SK-N-SH treated with all-trans-retinoic acid at 6 μM for 48 hours (cell line): Measurements from ENCODE around the gene NTMT1.

Experiments
- ATAC-seq: fragments of 200-7000 bp; cut with Tn5 transposase; 3 replicates; pipeline ENCODE4 v1.9.1; 2020; ENCODE audit warnings: mild to moderate bottlenecking, moderate library complexity
- ARNTL ChIP-seq: fragments of 450-650 bp; formaldehyde crosslinking; IDR thresholded peaks from 2 replicates; pipeline ENCODE4 v1.5.0; 2020; ENCODE audit warnings: low read depth, mild to moderate bottlenecking, moderate library complexity, borderline replicate concordance
- BACH2 ChIP-seq: fragments of 250-450 bp; sonication (Bioruptor Pico); IDR thresholded peaks from 2 replicates; pipeline ENCODE4 v1.9.0; 2021; ENCODE audit warnings: mild to moderate bottlenecking, borderline replicate concordance
- CSDC2 ChIP-seq: fragments of 250-450 bp; sonication (Bioruptor Pico); IDR thresholded peaks from 2 replicates; pipeline ENCODE4 v1.5.0; 2020; ENCODE audit warnings: mild to moderate bottlenecking, moderate library complexity
- ESRRG ChIP-seq: fragments of 250-450 bp; sonication (Bioruptor Pico); IDR thresholded peaks from 2 replicates; pipeline ENCODE4 v1.6.1; 2021; ENCODE audit warnings: mild to moderate bottlenecking
- GLIS3 ChIP-seq: fragments of 250-450 bp; sonication (Bioruptor Pico); IDR thresholded peaks from 2 replicates; pipeline ENCODE4 v1.5.0; 2020; ENCODE audit warnings: mild to moderate bottlenecking, moderate library complexity
- ISL1 ChIP-seq: fragments of 250-450 bp; sonication (Bioruptor Pico); IDR thresholded peaks from 2 replicates; pipeline ENCODE4 v2.1.2; 2022; ENCODE audit warnings: mild to moderate bottlenecking, moderate library complexity
- OSR1 ChIP-seq: fragments of 250-450 bp; sonication (Bioruptor Pico); IDR thresholded peaks from 2 replicates; pipeline ENCODE4 v1.8.0; 2022; ENCODE audit warnings: moderate library complexity, mild to moderate bottlenecking, inconsistent platforms
- PPARA ChIP-seq: fragments of 250-450 bp; sonication (Bioruptor Pico); IDR thresholded peaks from 2 replicates; pipeline ENCODE4 v1.5.0; 2020; ENCODE audit warnings: mild to moderate bottlenecking, borderline replicate concordance
- RARB ChIP-seq: fragments of 250-450 bp; sonication (Bioruptor Pico); IDR thresholded peaks from 2 replicates; pipeline ENCODE4 v1.8.0; 2021; ENCODE audit warnings: mild to moderate bottlenecking, moderate library complexity
- SNAI2 ChIP-seq: fragments of 250-450 bp; sonication (Bioruptor Pico); IDR thresholded peaks from 2 replicates; pipeline ENCODE4 v1.5.0; 2020; ENCODE audit warnings: mild to moderate bottlenecking, moderate library complexity
- TCF4 ChIP-seq: fragments of 250-450 bp; sonication (Bioruptor Pico); IDR thresholded peaks from 2 replicates; pipeline ENCODE4 v1.8.0; 2021; ENCODE audit warnings: mild to moderate bottlenecking, moderate library complexity, borderline replicate concordance
- TOX ChIP-seq: fragments of 250-450 bp; sonication (Bioruptor Pico); IDR thresholded peaks from 2 replicates; pipeline ENCODE4 v1.8.0; 2021; ENCODE audit warnings: mild to moderate bottlenecking, moderate library complexity, borderline replicate concordance
- ZC3H10 ChIP-seq: fragments of 250-450 bp; sonication (Bioruptor Pico); IDR thresholded peaks from 2 replicates; pipeline ENCODE4 v1.5.1; 2021; ENCODE audit warnings: mild to moderate bottlenecking, moderate library complexity
- ZFP3 ChIP-seq: fragments of 250-450 bp; sonication (Bioruptor Pico); IDR thresholded peaks from 2 replicates; pipeline ENCODE4 v1.5.0; 2020; ENCODE audit warnings: mild to moderate bottlenecking, moderate library complexity
- ZNF565 ChIP-seq: fragments of 450-650 bp; formaldehyde crosslinking; conservative IDR thresholded peaks from 2 replicates; pipeline ENCODE4 v1.5.0; 2020; ENCODE audit warnings: low read depth, mild to moderate bottlenecking, moderate library complexity
- ZNF70 ChIP-seq: fragments of 450-650 bp; formaldehyde crosslinking; IDR thresholded peaks from 2 replicates; pipeline ENCODE4 v1.5.0; 2020; ENCODE audit warnings: mild to moderate bottlenecking, moderate library complexity
- ZNF8 ChIP-seq: fragments of 450-650 bp; formaldehyde crosslinking; IDR thresholded peaks from 2 replicates; pipeline ENCODE4 v1.5.0; 2020; ENCODE audit warnings: mild to moderate bottlenecking, moderate library complexity
- TF ChIP-seq, protein P1 (sequence below): fragments of 250-450 bp; sonication (Bioruptor Pico); IDR thresholded peaks from 2 replicates; pipeline ENCODE4 v1.5.1; 2021; ENCODE audit warnings: mild to moderate bottlenecking, moderate library complexity
- TF ChIP-seq, protein P2 (sequence below): fragments of 250-450 bp; sonication (Bioruptor Pico); IDR thresholded peaks from 2 replicates; pipeline ENCODE4 v1.8.0; 2021; ENCODE audit warnings: low read depth, mild to moderate bottlenecking, moderate library complexity, borderline replicate concordance
- TF ChIP-seq, protein P3 (sequence below): fragments of 250-450 bp; sonication (Bioruptor Pico); IDR thresholded peaks from 2 replicates; pipeline ENCODE4 v1.5.1; 2020; ENCODE audit warnings: low read depth, mild to moderate bottlenecking, moderate library complexity
- TF ChIP-seq, protein P4 (sequence below): fragments of 250-450 bp; sonication (Bioruptor Pico); IDR thresholded peaks from 2 replicates; pipeline ENCODE4 v1.8.0; 2020; ENCODE audit warnings: mild to moderate bottlenecking, moderate library complexity, borderline replicate concordance

Gene NTMT1

GRCh38 chr9:129666575-129666974 lies 40.6 kb downstream of the NTMT1 start (continued):
- TF ChIP-seq, protein P1, sequence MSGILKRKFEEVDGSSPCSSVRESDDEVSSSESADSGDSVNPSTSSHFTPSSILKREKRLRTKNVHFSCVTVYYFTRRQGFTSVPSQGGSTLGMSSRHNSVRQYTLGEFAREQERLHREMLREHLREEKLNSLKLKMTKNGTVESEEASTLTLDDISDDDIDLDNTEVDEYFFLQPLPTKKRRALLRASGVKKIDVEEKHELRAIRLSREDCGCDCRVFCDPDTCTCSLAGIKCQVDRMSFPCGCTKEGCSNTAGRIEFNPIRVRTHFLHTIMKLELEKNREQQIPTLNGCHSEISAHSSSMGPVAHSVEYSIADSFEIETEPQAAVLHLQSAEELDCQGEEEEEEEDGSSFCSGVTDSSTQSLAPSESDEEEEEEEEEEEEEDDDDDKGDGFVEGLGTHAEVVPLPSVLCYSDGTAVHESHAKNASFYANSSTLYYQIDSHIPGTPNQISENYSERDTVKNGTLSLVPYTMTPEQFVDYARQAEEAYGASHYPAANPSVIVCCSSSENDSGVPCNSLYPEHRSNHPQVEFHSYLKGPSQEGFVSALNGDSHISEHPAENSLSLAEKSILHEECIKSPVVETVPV (CRISPR knock-in tag) = no peak
- TF ChIP-seq ZNF70 (CRISPR knock-in tag) (no peak), ZFP3 (no peak), ZC3H10 (CRISPR knock-in tag) (no peak), BACH2 (no peak), RARB (CRISPR knock-in tag) (no peak), OSR1 (CRISPR knock-in tag) (no peak)
- TF ChIP-seq, all 23 proteins: peak for 0

DNA sequence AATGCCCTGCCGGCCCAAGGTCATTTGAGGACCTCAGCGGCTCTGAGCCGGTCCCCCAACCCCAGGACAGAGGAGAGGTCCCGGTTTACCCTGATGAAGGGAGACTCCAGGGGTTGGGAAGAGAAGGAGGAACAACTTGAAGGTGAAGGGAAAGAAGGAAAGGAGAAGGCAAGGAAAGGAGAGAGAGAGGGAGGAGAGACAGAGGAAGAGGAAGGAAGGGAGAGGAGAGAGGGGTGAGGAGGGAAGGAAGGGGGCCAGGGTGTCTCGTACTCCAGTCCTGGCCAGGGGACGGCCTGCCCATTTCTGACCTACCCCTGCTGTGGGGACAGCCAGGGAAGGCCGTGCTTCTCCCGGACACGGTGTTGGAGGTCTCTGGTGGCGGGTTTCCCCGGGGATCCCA lies 41.4 kb downstream of the NTMT1 start:
- ATAC-seq = no peak
- no peak for TF ChIP-seq ZNF70 (CRISPR knock-in tag)
- no peak for TF ChIP-seq CSDC2 (CRISPR knock-in tag)
- no peak for TF ChIP-seq ISL1
- TF ChIP-seq, protein P2, sequence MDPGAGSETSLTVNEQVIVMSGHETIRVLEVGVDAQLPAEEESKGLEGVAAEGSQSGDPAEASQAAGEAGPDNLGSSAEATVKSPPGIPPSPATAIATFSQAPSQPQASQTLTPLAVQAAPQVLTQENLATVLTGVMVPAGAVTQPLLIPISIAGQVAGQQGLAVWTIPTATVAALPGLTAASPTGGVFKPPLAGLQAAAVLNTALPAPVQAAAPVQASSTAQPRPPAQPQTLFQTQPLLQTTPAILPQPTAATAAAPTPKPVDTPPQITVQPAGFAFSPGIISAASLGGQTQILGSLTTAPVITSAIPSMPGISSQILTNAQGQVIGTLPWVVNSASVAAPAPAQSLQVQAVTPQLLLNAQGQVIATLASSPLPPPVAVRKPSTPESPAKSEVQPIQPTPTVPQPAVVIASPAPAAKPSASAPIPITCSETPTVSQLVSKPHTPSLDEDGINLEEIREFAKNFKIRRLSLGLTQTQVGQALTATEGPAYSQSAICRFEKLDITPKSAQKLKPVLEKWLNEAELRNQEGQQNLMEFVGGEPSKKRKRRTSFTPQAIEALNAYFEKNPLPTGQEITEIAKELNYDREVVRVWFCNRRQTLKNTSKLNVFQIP (CRISPR knock-in tag) = no peak
- TF ChIP-seq, protein P3, sequence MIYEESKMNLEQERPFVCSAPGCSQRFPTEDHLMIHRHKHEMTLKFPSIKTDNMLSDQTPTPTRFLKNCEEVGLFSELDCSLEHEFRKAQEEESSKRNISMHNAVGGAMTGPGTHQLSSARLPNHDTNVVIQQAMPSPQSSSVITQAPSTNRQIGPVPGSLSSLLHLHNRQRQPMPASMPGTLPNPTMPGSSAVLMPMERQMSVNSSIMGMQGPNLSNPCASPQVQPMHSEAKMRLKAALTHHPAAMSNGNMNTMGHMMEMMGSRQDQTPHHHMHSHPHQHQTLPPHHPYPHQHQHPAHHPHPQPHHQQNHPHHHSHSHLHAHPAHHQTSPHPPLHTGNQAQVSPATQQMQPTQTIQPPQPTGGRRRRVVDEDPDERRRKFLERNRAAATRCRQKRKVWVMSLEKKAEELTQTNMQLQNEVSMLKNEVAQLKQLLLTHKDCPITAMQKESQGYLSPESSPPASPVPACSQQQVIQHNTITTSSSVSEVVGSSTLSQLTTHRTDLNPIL (CRISPR knock-in tag) = no peak
- TF ChIP-seq TCF4 (CRISPR knock-in tag) = no peak
- no peak for TF ChIP-seq GLIS3 (CRISPR knock-in tag)
- no peak for TF ChIP-seq ZNF8
- TF ChIP-seq TOX (CRISPR knock-in tag) = no peak
- no peak for TF ChIP-seq ESRRG (CRISPR knock-in tag)
- no peak for TF ChIP-seq ARNTL (CRISPR knock-in tag)
- TF ChIP-seq PPARA (CRISPR knock-in tag) = no peak
- no peak for TF ChIP-seq OSR1 (CRISPR knock-in tag)
- no peak for TF ChIP-seq BACH2
- TF ChIP-seq, protein P4, sequence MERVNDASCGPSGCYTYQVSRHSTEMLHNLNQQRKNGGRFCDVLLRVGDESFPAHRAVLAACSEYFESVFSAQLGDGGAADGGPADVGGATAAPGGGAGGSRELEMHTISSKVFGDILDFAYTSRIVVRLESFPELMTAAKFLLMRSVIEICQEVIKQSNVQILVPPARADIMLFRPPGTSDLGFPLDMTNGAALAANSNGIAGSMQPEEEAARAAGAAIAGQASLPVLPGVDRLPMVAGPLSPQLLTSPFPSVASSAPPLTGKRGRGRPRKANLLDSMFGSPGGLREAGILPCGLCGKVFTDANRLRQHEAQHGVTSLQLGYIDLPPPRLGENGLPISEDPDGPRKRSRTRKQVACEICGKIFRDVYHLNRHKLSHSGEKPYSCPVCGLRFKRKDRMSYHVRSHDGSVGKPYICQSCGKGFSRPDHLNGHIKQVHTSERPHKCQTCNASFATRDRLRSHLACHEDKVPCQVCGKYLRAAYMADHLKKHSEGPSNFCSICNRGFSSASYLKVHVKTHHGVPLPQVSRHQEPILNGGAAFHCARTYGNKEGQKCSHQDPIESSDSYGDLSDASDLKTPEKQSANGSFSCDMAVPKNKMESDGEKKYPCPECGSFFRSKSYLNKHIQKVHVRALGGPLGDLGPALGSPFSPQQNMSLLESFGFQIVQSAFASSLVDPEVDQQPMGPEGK (CRISPR knock-in tag) = no peak
- TF ChIP-seq, protein P1 (CRISPR knock-in tag) = no peak

- no peak for ATAC-seq
- TF ChIP-seq ZNF565 (no peak), TCF4 (CRISPR knock-in tag) (no peak), CSDC2 (CRISPR knock-in tag) (no peak), SNAI2 (CRISPR knock-in tag) (no peak), ESRRG (CRISPR knock-in tag) (no peak), RARB (CRISPR knock-in tag) (no peak), BACH2 (no peak)
- TF ChIP-seq, protein P3 (CRISPR knock-in tag) = no peak
- TF ChIP-seq, protein P1 (CRISPR knock-in tag) = no peak
These were observed 41.9 kb downstream of the NTMT1 start for GRCh38 chr9:129667850-129668249.
